HEK293T (cell line): Measurements from ENCODE around the gene SOCS2.

ENCODE experiments used
- ARNT ChIP-seq: fragments of 450-650 bp; IDR thresholded peaks from 2 replicates; pipeline ENCODE4 v1.6.1; 2017; ENCODE audit warnings: mild to moderate bottlenecking
- BHLHE40 ChIP-seq: fragments of 450-650 bp; IDR thresholded peaks from 2 replicates; pipeline ENCODE4 v1.6.1; 2016; ENCODE audit warnings: mild to moderate bottlenecking, moderate library complexity, borderline replicate concordance
- ELF4 ChIP-seq: fragments of 450-650 bp; IDR thresholded peaks from 2 replicates; pipeline ENCODE4 v1.6.1; 2017; ENCODE audit warnings: antibody characterized with exemption
- FOXK2 ChIP-seq: fragments of 450-650 bp; IDR thresholded peaks from 2 replicates; pipeline ENCODE4 v1.6.1; 2016; ENCODE audit warnings: mild to moderate bottlenecking
- FOXM1 ChIP-seq: fragments of 450-650 bp; IDR thresholded peaks from 2 replicates; pipeline ENCODE4 v1.6.1; 2017; ENCODE audit warnings: mild to moderate bottlenecking, borderline replicate concordance
- HDGF ChIP-seq: fragments of 450-650 bp; IDR thresholded peaks from 2 replicates; pipeline ENCODE4 v1.6.1; 2017; ENCODE audit warnings: antibody characterized with exemption, borderline replicate concordance
- NFRKB ChIP-seq: fragments of 450-650 bp; IDR thresholded peaks from 2 replicates; pipeline ENCODE4 v1.6.1; 2016; ENCODE audit warnings: mild to moderate bottlenecking, moderate library complexity
- SP1 ChIP-seq: fragments of 450-650 bp; IDR thresholded peaks from 2 replicates; pipeline ENCODE4 v1.6.1; 2017
- SUZ12 ChIP-seq: fragments of 450-650 bp; IDR thresholded peaks from 2 replicates; pipeline ENCODE4 v1.6.1; 2016; ENCODE audit warnings: mild to moderate bottlenecking
- TARDBP ChIP-seq: fragments of 450-650 bp; IDR thresholded peaks from 2 replicates; pipeline ENCODE4 v1.6.1; 2016
- ZNF384 ChIP-seq: fragments of 450-650 bp; IDR thresholded peaks from 2 replicates; pipeline ENCODE4 v1.6.1; 2016
- TF ChIP-seq, protein P1 (sequence below): fragments of 450-650 bp; IDR thresholded peaks from 2 replicates; pipeline ENCODE4 v1.6.1; 2016

DNA sequence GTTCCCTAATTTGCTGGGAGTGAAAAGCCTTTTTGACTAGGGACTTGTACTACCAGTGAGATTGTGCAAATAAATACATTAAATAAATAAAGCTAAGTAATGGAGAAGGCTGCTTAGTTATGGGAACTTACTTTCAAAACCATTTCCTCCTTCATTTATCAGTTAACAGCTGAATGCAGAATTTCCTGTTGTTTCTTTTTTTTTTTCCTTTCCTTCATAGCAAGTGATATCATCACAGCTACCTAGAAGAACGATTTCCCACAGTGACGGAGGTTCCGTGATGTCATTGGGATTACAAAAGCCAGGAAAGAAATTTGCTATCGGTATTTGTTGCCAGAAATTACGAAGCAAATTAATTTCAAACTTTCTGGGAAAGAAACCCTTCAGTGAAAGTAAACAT, 42.1 kb upstream of the SOCS2 start:
- TF ChIP-seq FOXK2 (no peak), ARNT (no peak), ZNF384 (no peak), BHLHE40 (no peak), FOXM1 (no peak), ELF4 (no peak), HDGF (no peak), NFRKB (no peak), TARDBP (no peak), SUZ12 (no peak), SP1 (no peak)
- TF ChIP-seq, protein P1, sequence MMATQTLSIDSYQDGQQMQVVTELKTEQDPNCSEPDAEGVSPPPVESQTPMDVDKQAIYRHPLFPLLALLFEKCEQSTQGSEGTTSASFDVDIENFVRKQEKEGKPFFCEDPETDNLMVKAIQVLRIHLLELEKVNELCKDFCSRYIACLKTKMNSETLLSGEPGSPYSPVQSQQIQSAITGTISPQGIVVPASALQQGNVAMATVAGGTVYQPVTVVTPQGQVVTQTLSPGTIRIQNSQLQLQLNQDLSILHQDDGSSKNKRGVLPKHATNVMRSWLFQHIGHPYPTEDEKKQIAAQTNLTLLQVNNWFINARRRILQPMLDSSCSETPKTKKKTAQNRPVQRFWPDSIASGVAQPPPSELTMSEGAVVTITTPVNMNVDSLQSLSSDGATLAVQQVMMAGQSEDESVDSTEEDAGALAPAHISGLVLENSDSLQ, result no peak
